Measurements from ENCODE around the gene GATB.
"Not testable (repeated sequence)": the region's sequence is repeated elsewhere in the genome, so short reads cannot be mapped to it uniquely, and the experiment has no call there.

The GATB gene

GRCh38 chr4:151738720-151739517 is 21.9 kb downstream of the GATB start:
- ATAC-seq: no peak
- TF ChIP-seq, protein P1, sequence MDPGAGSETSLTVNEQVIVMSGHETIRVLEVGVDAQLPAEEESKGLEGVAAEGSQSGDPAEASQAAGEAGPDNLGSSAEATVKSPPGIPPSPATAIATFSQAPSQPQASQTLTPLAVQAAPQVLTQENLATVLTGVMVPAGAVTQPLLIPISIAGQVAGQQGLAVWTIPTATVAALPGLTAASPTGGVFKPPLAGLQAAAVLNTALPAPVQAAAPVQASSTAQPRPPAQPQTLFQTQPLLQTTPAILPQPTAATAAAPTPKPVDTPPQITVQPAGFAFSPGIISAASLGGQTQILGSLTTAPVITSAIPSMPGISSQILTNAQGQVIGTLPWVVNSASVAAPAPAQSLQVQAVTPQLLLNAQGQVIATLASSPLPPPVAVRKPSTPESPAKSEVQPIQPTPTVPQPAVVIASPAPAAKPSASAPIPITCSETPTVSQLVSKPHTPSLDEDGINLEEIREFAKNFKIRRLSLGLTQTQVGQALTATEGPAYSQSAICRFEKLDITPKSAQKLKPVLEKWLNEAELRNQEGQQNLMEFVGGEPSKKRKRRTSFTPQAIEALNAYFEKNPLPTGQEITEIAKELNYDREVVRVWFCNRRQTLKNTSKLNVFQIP (CRISPR knock-in tag; IDR thresholded peaks at IDR 0.05; ENCODE audit: borderline replicate concordance, low read depth): no peak
- TF ChIP-seq OSR1 (CRISPR knock-in tag; IDR thresholded peaks at IDR 0.05) (no peak), ZNF8 (CRISPR knock-in tag; IDR thresholded peaks at IDR 0.05) (no peak), ZFP30 (CRISPR knock-in tag; IDR thresholded peaks at IDR 0.05) (no peak), ZNF565 (CRISPR knock-in tag; conservative IDR thresholded peaks at IDR 0.05; ENCODE audit: low read depth) (no peak)

GRCh38 chr4:151736852-151737251 is 24.0 kb downstream of the GATB start:
- ATAC-seq: not testable (repeated sequence)

- ATAC-seq: no peak
- TF ChIP-seq CREB5 (CRISPR knock-in tag; IDR thresholded peaks at IDR 0.05; ENCODE audit: low read depth): no peak
- TF ChIP-seq BACH2 (CRISPR knock-in tag; IDR thresholded peaks at IDR 0.05; ENCODE audit: borderline replicate concordance): no peak
- no peak for TF ChIP-seq SNAI2 (CRISPR knock-in tag; IDR thresholded peaks at IDR 0.05)
- no peak for TF ChIP-seq ESRRG (CRISPR knock-in tag; IDR thresholded peaks at IDR 0.05)
- TF ChIP-seq, protein P2, sequence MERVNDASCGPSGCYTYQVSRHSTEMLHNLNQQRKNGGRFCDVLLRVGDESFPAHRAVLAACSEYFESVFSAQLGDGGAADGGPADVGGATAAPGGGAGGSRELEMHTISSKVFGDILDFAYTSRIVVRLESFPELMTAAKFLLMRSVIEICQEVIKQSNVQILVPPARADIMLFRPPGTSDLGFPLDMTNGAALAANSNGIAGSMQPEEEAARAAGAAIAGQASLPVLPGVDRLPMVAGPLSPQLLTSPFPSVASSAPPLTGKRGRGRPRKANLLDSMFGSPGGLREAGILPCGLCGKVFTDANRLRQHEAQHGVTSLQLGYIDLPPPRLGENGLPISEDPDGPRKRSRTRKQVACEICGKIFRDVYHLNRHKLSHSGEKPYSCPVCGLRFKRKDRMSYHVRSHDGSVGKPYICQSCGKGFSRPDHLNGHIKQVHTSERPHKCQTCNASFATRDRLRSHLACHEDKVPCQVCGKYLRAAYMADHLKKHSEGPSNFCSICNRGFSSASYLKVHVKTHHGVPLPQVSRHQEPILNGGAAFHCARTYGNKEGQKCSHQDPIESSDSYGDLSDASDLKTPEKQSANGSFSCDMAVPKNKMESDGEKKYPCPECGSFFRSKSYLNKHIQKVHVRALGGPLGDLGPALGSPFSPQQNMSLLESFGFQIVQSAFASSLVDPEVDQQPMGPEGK (CRISPR knock-in tag; IDR thresholded peaks at IDR 0.05; ENCODE audit: borderline replicate concordance): no peak
- no peak for TF ChIP-seq GLIS3 (CRISPR knock-in tag; IDR thresholded peaks at IDR 0.05)
- no peak for TF ChIP-seq PPARA (CRISPR knock-in tag; IDR thresholded peaks at IDR 0.05; ENCODE audit: borderline replicate concordance)
- no peak for TF ChIP-seq CSRNP3 (CRISPR knock-in tag; IDR thresholded peaks at IDR 0.05)
- TF ChIP-seq TOX (CRISPR knock-in tag; IDR thresholded peaks at IDR 0.05; ENCODE audit: borderline replicate concordance): no peak
- TF ChIP-seq ZNF70 (CRISPR knock-in tag; IDR thresholded peaks at IDR 0.05): no peak
- no peak for TF ChIP-seq TCF4 (CRISPR knock-in tag; IDR thresholded peaks at IDR 0.05; ENCODE audit: borderline replicate concordance)
- TF ChIP-seq ZNF565 (CRISPR knock-in tag; conservative IDR thresholded peaks at IDR 0.05; ENCODE audit: low read depth): no peak
- no peak for TF ChIP-seq ZFP30 (CRISPR knock-in tag; IDR thresholded peaks at IDR 0.05)
- TF ChIP-seq ZFP3 (CRISPR knock-in tag; IDR thresholded peaks at IDR 0.05): no peak
- no peak for TF ChIP-seq CSDC2 (CRISPR knock-in tag; IDR thresholded peaks at IDR 0.05)
- TF ChIP-seq ARNTL (CRISPR knock-in tag; IDR thresholded peaks at IDR 0.05; ENCODE audit: borderline replicate concordance, low read depth): no peak
- no peak for TF ChIP-seq ZC3H10 (CRISPR knock-in tag; IDR thresholded peaks at IDR 0.05)
- no peak for TF ChIP-seq ZNF8 (CRISPR knock-in tag; IDR thresholded peaks at IDR 0.05)
- TF ChIP-seq, protein P1 (CRISPR knock-in tag; IDR thresholded peaks at IDR 0.05; ENCODE audit: borderline replicate concordance, low read depth): no peak
- no peak for TF ChIP-seq OSR1 (CRISPR knock-in tag; IDR thresholded peaks at IDR 0.05)
These were observed 24.4 kb downstream of the GATB start for GRCh38 chr4:151736361-151736760.

GRCh38 chr4:151731670-151732069 is 29.1 kb downstream of the GATB start:
- not testable (repeated sequence) for ATAC-seq
